ENCODE data around the gene FIS1. TPM values are rescaled to one million over a fixed set of nuclear protein-coding genes. Genes with fewer than 3 reads are reported as not detected.

The FIS1 gene
- total RNA-seq, 2 experiments from 2014 or later = 81.2 to 82.3 TPM

DNA sequence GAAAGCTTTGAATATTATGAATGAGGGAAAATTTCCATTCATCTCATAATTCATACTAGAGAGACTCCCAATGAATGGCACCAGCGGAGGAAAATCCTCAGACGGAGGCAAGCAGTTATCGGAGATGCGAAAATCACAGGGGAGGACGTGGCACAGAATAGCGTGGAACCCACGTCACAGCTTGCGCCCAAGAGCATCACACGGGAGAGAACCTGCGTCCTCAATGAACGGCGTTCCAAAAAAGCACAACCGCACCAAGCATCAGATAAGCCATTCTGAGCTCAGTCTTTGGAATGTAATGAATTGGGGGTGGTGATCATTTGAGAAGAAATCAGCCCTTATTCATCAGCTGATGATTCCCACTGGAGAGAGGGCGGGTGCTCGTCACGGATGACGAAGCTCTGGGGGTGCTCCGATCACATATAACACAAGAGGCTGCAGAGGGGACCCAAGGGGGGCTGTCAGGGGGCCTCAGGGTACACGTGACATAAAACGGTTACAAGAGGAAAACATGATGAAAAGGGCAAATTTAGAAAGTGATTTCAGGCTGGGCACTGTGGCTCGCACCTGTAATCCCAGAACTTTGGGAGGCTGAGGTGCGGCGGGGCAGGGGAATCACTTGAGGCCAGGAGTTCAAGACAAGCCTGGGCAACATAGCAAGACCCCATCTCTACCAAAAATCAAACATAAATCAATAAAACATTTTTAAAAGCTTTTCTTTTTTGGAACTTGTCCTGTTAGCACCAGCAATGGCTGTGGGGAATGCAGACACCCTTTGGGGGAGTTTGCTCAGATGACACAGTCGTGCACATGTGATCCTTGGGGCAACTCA is 33.8 kb upstream of the FIS1 start:
- Mint-ChIP-seq H3K4me3 (no peak overlapping the region), H3K36me3 (ENCODE audit: low read depth) (no peaks in the 10 kb centered on the region), H3K9me3 (no peaks in the 10 kb centered on the region), H3K4me1 (ENCODE audit: low read depth) (peaks cover 5% of the 10 kb centered on the region), H3K27me3 (peaks cover 16% of the 10 kb centered on the region), H3K27ac (no peak overlapping the region)
- Histone ChIP-seq H3K27ac (ENCODE audit: low read depth in 1 of 2, low read length in 2 of 2) (no peak overlapping the region), H3K27me3 (ENCODE audit: control insufficient read depth in 1 of 2, insufficient read depth in 2 of 2, low read length in 2 of 2) (peaks cover 2 to 5% of the 10 kb centered on the region in 2 experiments), H3K4me3 (ENCODE audit: low read length) (no peak overlapping the region), H3K4me1 (ENCODE audit: insufficient read depth, low read length) (peaks cover 5% of the 10 kb centered on the region), H3K36me3 (ENCODE audit: insufficient read depth, low read length) (no peaks in the 10 kb centered on the region), H3K9me3 (ENCODE audit: control insufficient read depth in 1 of 2, insufficient read depth in 1 of 2, low read length in 2 of 2) (no peaks in the 10 kb centered on the region)
- TF ChIP-seq CTCF (IDR thresholded peaks at IDR 0.05) = no peak
- POLR2A ChIA-PET = no interaction called here
- CTCF ChIA-PET = no interaction called here
- no peak for ATAC-seq (ENCODE audit: poor library complexity)
- no peak for DNase-seq
- intact Hi-C loops (cut with DNase I, micrococcal nuclease) = no loop called here

- Histone ChIP-seq H3K27ac (ENCODE audit: low read depth in 1 of 2, low read length in 2 of 2) (no peak overlapping the region), H3K36me3 (ENCODE audit: insufficient read depth, low read length) (no peaks in the 10 kb centered on the region), H3K9me3 (ENCODE audit: control insufficient read depth in 1 of 2, insufficient read depth in 1 of 2, low read length in 2 of 2) (no peaks in the 10 kb centered on the region), H3K4me1 (ENCODE audit: insufficient read depth, low read length) (no peaks in the 10 kb centered on the region), H3K27me3 (ENCODE audit: control insufficient read depth in 1 of 2, insufficient read depth in 2 of 2, low read length in 2 of 2) (peaks cover 2 to 5% of the 10 kb centered on the region in 2 experiments), H3K4me3 (ENCODE audit: low read length) (no peak overlapping the region)
- Mint-ChIP-seq H3K27ac (no peak overlapping the region), H3K4me3 (no peak overlapping the region), H3K4me1 (ENCODE audit: low read depth) (no peaks in the 10 kb centered on the region), H3K36me3 (ENCODE audit: low read depth) (no peaks in the 10 kb centered on the region), H3K27me3 (peaks cover 20% of the 10 kb centered on the region), H3K9me3 (no peaks in the 10 kb centered on the region)
- ChIA-PET POLR2A (no interaction called here), CTCF (interaction anchor here (1.3 kb wide), 1 partner anchor 13 kb away, joined by 3 read pairs; no protein-coding TSS in a partner anchor)
- intact Hi-C loops (cut with DNase I, micrococcal nuclease) = no loop called here
- TF ChIP-seq CTCF (IDR thresholded peaks at IDR 0.05) = no peak
- no peak for ATAC-seq (ENCODE audit: poor library complexity)
- DNase-seq = no peak
These were observed 32.3 kb upstream of the FIS1 start for GRCh38 chr7:101277155-101277554.

DNA sequence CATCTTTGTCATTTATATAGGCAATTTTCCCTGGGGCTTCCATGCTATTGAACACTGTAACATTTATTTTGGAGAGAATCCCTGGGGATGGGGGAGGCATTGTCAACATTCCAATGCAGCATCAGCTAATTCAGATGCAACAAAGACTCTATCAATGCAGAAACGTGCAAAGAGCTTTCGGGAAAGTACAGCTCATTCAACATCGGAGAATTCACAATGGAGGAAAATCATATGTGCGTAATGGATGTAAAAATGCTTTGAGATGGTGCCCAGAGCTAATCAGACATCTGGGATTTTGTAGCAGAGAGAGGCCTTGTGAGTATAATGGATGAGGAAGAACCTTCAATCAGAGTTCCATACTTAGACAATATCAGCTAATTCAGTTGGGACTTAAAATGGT is 28.3 kb upstream of the FIS1 start:
- POLR2A ChIA-PET = no interaction called here
- DNase-seq (no peak), ATAC-seq (ENCODE audit: poor library complexity) (no peak)
- CTCF ChIA-PET = no interaction called here
- Histone ChIP-seq H3K4me1 (ENCODE audit: insufficient read depth, low read length) (no peaks in the 10 kb centered on the region), H3K27ac (ENCODE audit: low read depth in 1 of 2, low read length in 2 of 2) (no peak overlapping the region), H3K4me3 (ENCODE audit: low read length) (no peak overlapping the region), H3K27me3 (ENCODE audit: control insufficient read depth in 1 of 2, insufficient read depth in 2 of 2, low read length in 2 of 2) (peaks cover 2 to 5% of the 10 kb centered on the region in 2 experiments), H3K9me3 (ENCODE audit: control insufficient read depth in 1 of 2, insufficient read depth in 1 of 2, low read length in 2 of 2) (no peaks in the 10 kb centered on the region), H3K36me3 (ENCODE audit: insufficient read depth, low read length) (no peaks in the 10 kb centered on the region)
- Mint-ChIP-seq H3K9me3 (no peaks in the 10 kb centered on the region), H3K36me3 (ENCODE audit: low read depth) (no peaks in the 10 kb centered on the region), H3K27ac (no peak overlapping the region), H3K27me3 (peaks cover 20% of the 10 kb centered on the region), H3K4me3 (no peak overlapping the region), H3K4me1 (ENCODE audit: low read depth) (no peaks in the 10 kb centered on the region)
- intact Hi-C loops (cut with DNase I, micrococcal nuclease) = no loop called here
- no peak for TF ChIP-seq CTCF (IDR thresholded peaks at IDR 0.05)
